Measurements from ENCODE around the gene TTLL10.
A peak's percentile ranks its signal among the peaks of the same experiment; 100 is the strongest.

Gene TTLL10

GRCh38 chr1:1225238-1225845 is 51.7 kb downstream of the TTLL10 start:
- no peak for DNase-seq

- no peak for DNase-seq
These were observed 52.2 kb downstream of the TTLL10 start for GRCh38 chr1:1225913-1226312.

DNA sequence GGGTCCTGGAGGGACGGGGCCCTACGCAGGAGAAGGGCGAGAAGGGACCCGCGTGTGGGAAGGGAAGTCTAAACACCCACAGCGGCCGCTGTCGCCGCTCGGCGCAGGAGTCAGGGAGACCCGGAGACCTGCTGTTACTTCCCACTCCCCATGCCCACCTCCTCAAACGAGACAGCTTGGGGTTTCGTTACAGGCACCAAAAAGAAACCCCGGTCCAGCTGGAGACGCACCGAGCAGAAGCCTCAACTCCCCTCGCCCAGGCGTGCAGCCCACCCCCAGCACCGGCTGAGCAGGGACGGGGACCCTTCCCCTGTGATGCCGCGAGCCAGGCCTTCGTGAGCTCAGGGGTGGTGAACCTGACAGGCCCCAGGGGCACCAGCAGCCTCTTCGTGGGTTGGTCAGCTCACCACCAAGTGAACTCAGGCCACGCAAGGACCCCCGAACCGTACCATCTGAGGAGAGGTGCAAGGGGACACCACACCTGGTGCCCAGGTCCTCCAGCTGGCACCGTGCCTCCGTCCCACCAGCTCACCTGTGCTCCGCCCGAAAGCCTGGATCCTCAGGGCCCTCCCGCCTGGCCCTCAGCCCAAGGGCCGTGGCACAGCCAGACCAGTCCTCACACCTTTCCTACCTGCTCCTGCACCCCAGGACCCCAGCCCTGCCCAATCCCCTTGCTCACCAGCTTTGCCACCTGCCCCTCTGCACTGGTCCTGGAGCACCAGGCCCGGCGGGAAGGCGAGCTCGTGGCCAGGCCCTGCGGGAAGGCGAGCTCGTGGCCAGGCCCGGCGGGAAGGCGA is 53.1 kb downstream of the TTLL10 start:
- no peak for DNase-seq

- DNase-seq, result no peak
These were observed 53.7 kb downstream of the TTLL10 start for GRCh38 chr1:1227386-1227785.

DNA sequence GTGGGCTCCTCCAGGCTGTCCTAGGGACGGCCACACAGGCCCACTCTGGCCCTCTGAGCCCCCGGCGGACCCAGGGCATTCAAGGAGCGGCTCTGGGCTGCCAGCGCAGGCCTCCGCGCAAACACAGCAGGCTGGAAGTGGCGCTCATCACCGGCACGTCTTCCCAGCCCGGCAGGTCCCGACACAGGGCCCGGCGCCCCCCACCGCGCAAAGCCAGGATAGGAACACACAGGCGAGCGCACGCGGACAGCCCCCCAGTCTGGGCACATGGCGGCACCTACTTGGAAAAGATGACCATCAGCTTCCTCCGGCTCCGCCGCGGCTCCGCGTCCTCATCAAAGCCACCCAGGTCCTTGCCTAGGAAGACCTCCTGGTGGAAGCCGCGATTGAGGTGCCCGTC is 54.5 kb downstream of the TTLL10 start:
- no peak for DNase-seq

- no peak for DNase-seq
These were observed 55.1 kb downstream of the TTLL10 start for GRCh38 chr1:1228596-1229321.

DNA sequence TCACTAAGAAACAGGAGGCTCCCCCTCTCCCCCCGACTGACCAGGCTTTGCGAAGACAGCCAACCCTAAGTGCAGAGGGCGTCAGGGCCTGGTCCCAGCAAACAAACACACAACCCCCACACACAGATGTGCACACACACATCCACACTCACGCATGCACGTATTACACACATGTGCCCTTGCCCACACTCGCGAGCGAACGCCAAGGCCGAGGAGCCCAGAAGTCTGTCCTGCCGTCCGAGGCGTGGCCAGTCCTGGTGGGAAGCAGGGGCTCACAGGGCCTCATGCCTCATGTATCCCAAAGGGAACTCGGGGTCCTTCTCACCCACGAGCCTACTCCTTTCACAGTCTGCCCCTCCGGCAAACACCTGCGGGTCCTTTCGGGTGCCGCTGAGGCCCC is 56.1 kb downstream of the TTLL10 start:
- no peak for DNase-seq

DNA sequence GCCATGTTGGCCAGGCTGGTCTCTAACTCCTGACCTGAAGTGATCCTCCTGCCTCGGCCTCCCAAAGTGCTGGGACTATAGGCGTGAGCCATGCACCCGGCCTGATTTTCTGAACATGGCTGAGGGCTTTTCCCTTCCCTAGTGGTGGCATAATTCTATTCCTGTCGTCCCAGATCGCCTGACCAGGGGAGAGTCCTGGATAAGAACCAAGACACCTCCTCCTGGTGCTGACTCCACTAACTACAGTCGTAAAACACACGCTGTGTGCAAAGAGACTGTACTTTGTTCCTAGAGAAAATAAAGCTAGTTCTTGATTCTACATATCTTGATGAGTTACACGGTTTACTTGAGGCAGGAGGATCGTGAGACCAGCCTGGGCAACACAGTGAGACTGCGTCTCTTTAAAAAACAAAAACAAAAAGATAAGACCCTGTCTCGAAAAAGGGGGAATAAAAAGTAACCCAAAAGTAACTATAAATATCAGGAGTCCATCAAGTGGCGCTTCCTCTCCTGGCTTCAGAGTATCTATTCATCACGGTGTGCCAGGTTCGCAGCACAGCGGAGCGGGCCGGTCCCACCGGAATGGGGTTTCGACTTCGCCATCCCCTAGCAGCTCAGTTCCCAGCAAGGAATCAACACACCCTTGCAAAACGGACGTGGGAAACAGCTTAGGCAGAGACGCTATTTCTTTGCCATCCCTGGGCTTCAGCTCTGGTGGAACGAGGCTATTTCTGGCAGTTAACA is 57.1 kb downstream of the TTLL10 start:
- DNase-seq, result peak; percentile 56

DNA sequence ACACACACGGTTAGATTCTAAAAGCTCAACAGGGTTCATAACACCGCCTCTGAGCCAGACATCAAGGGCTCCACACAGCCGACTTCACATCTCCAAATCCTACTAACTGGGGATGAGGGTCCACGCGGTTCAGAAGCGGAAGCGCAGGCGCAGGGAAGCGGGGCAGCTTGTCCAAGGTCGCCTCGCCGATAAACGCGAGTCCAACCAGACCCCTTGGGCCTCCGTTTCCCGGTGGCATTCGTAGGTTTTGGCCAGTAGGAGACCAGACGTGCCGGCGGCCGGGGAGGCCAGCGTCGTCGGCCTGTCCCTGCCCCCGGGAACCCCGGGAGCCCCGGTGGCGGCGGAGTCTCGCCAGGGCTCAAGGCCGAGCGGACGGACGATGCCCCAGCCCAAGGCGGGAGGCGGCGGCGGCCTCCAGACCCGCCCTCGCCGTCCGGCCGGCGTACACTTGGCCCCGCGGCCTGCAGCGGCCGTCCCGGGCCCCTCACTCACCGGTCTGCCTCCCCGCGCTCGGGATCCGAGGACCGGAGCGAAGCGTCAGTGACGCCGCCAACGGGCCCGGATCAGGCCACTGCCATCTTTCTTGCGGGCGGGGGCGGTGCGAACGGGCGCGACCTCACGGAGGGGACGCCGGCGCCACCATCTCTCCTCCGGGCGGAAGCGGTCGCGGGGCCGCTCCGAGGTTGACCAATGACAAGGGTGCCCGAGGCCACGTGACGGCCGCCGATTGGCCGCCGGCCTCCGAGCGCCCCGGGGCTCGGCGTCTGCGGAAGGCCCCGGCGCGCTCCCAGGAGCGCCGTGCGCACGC is 57.9 kb downstream of the TTLL10 start, which contains the start of gene SDF4:
Gene SDF4 (minus strand): TSS at position 602 of the 808 bp plus-strand sequence. CDS start 3,229 bp downstream, outside the sequence.
- DNase-seq, result peak; percentile 97

DNA sequence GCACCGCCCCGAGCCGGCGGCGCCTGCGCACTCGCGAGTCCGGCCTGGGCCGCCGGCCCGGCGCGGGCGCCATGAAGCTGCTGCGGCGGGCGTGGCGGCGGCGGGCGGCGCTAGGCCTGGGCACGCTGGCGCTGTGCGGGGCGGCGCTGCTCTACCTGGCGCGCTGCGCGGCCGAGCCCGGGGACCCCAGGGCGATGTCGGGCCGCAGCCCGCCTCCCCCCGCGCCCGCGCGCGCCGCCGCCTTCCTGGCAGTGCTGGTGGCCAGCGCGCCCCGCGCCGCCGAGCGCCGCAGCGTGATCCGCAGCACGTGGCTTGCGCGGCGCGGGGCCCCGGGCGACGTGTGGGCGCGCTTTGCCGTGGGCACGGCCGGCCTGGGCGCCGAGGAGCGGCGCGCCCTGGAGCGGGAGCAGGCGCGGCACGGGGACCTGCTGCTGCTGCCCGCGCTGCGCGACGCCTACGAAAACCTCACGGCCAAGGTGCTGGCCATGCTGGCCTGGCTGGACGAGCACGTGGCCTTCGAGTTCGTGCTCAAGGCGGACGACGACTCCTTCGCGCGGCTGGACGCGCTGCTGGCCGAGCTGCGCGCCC is 58.6 kb downstream of the TTLL10 start, which contains the start of gene B3GALT6:
Gene B3GALT6 (plus strand): TSS at position 30 of the 588 bp plus-strand sequence. CDS start 42 bp downstream, at position 72.
- no peak for DNase-seq

GRCh38 chr1:1232796-1233566 is 59.3 kb downstream of the TTLL10 start:
- no peak for DNase-seq

GRCh38 chr1:1233567-1233892 is 59.9 kb downstream of the TTLL10 start:
- DNase-seq, result no peak

DNA sequence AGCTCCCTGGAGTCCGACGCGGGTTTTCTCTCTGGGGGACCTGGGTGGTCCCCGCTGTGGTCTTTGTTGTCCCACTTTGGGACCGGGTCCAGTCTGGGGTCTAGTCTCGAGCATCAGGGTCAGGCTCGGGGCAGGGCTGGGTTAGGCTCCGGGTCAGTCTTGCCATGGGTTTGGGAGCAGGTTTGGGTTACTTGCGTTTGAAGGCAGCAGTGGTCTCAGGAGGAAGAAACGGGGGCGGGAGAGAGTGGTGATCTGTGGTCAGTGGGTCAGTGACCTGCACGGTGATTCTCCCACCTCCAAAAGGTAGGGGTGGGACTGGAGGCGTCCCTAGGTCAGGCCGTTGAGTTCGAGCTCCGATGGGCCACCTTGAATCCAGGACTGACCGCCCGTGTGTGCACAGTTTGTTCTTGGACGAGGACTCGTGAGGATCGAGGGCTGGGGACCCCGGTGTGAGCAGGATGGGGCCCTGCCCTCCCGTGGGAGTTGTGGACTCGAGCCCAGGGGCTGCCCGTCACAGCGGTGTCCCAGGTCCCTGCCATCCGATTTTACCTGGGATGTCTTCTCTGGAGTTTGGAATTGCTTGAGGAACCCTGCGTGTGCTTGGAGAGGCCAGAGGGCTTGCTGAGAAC is 60.6 kb downstream of the TTLL10 start:
- no peak for DNase-seq

DNA sequence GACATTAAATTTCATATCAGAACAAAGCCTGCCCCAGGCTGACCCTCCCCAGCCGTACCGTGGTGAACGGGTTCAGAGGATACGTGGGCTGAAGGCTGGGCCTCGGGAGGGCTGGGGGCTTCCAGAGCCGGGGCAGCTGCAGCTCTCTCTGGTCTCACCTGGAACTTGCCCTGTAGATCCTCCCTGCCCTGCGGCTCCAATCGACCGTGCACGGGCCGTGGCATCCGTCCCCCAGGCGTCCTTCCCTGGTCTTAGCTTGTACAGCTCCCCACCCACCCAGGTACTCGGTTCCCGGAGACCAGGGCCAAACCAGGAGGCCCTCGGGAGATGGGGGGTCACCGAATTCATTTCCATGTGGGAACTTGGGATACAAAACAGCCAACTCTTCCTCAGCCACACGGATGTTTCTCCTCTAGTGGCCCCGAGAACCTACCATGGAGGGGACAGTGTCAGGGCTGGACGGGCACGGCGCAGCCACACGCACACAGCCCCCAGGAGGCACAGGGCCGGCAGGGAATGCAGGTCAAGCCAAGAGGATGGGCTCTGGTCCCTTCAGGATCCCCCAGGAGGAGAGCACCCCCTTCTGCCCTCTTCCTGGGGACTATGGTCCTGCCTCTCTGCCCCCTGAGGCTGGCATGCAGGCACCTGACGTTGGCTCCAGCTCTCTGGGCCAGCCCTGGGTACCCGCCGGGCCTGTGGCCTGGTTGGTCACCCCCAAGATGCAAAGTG is 61.5 kb downstream of the TTLL10 start:
- no peak for DNase-seq

DNA sequence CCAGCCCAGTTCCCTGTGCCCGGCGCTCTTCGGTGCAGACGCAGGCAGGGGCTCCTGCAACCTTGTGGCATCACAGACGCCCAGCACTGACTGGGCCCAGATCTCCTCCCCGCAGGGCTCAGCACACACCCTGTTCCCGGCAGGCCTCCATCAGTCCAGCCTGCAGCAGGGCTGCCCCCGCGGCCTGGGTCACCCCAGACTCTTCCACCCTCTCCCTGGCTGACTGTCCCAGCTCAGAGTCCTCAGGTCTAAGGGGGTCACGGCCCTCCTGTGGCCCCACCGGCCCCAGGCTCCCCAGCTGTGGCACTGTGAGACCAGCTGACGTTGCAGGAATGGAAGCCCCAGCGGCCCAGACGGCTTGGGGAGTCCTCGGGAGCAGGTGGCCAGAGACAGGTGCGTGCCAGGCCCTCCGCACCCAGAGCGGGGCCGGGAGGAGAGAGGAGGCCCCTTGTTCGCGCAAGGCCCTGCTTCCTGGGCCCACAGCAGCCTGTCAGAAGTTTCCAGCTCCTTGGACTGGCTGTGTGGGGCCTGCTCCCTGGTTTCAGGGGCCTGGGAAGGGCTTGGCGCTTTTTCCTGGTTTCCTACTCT is 62.6 kb downstream of the TTLL10 start:
- DNase-seq, result no peak

- no peak for DNase-seq
These were observed 63.5 kb downstream of the TTLL10 start for GRCh38 chr1:1236945-1237873.

DNA sequence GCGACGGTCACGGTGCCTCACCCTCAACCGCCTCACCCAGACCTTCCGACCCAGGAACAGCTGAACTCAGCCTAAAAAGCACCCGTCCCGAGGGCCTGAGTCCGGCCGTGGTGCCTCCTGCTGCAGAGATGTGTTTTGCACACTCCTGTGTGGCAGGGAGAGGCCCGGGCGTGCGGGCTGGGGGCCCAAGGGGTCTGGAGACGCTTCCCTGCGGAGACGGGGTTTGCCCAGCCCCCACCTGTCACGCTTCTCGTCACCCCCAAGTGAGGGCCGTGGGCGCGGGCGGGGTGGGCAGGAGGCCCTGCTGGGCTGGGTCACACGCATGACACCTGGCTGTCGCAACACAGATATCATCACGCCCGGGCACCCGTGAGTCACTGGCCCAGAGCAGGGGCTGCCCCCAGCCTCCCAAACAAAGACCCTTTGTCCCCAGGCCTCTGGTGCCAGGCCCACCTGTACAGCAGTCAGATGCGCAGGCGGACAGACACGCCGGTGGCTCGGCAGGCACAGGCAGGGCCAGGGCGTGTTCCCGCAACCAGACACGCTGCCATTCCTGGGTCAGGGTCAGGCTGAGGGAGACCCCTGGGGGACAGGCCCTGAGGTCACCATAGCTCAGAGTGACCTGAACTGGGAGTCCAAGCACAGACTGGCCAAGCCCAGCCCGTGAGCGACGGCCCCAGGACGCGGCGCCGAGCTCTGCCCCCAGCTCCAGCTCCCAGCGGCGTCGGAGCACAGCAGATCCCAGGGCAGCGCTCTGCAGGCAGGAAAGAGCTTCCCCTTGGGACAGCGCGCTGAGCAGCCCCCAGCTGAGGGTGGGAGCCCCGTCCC is 64.4 kb downstream of the TTLL10 start:
- no peak for DNase-seq
